CD4-positive, CD25-positive, alpha-beta regulatory T cell (primary cell): ENCODE measurements around the gene CAB39. TPM values are rescaled to one million over a fixed set of nuclear protein-coding genes. Genes with fewer than 3 reads are reported as not detected.

Experiments used
- ATAC-seq, 2 donors: fragments of 150-1000 bp; cut with Tn5 transposase; one replicate each; pipeline ENCODE4 v1.10.0; 2021; ENCODE audit warnings: low read depth in 2 of 2, moderate number of reproducible peaks in 2 of 2, moderate library complexity in 1 of 2
- DNase-seq, 3 donors: peaks; one replicate each; pipeline versions ENCODE4 v3.0.0 to v3.0.0-alpha.2; 2012 to 2022; ENCODE audit warnings: mixed read lengths in 1 of 3
- H3K27ac ChIP-seq: one replicate; pipeline ENCODE4 v1.7.0; 2013; ENCODE audit warnings: mild to moderate bottlenecking, low read length; ENCODE audit not compliant: insufficient read depth, poor library complexity, severe bottlenecking
- H3K27me3 ChIP-seq: one replicate; pipeline ENCODE4 v1.7.0; 2013; ENCODE audit warnings: low read length; ENCODE audit not compliant: control insufficient read depth, insufficient read depth
- H3K36me3 ChIP-seq: one replicate; pipeline ENCODE4 v1.7.0; 2013; ENCODE audit warnings: mild to moderate bottlenecking, low read length, moderate library complexity; ENCODE audit not compliant: control insufficient read depth, insufficient read depth
- H3K4me1 ChIP-seq: 2 replicates; pipeline ENCODE4 v1.7.0; 2013; ENCODE audit warnings: mild to moderate bottlenecking, low read length; ENCODE audit not compliant: insufficient read depth, control insufficient read depth, poor library complexity, severe bottlenecking
- H3K4me3 ChIP-seq: one replicate; pipeline ENCODE4 v1.7.0; 2013; ENCODE audit warnings: low read depth, mild to moderate bottlenecking, low read length, moderate library complexity
- H3K9me3 ChIP-seq, 2 experiments: 1 replicate in 1 of 2; 2 replicates in 1 of 2; pipeline ENCODE4 v1.7.0; 2013; ENCODE audit warnings: low read length in 2 of 2, mild to moderate bottlenecking in 1 of 2, moderate library complexity in 1 of 2; ENCODE audit not compliant: control insufficient read depth in 2 of 2
- H3K27ac Mint-ChIP-seq, 3 donors: one replicate each; pipeline ENCODE4 v1.8.0; 2020 to 2022; ENCODE audit warnings: mild to moderate bottlenecking in 3 of 3, mixed read lengths in 3 of 3, moderate library complexity in 2 of 3
- H3K27me3 Mint-ChIP-seq: one replicate; pipeline ENCODE4 v1.8.0; 2022; ENCODE audit warnings: mild to moderate bottlenecking, mixed read lengths
- H3K36me3 Mint-ChIP-seq: one replicate; pipeline ENCODE4 v1.8.0; 2020; ENCODE audit warnings: mixed read lengths
- H3K4me1 Mint-ChIP-seq, 4 donors: one replicate each; pipeline ENCODE4 v1.8.0; 2020 to 2022; ENCODE audit warnings: mixed read lengths in 4 of 4, mild to moderate bottlenecking in 1 of 4
- H3K4me3 Mint-ChIP-seq, 4 donors: one replicate each; pipeline ENCODE4 v1.8.0; 2020 to 2022; ENCODE audit warnings: mild to moderate bottlenecking in 4 of 4, mixed read lengths in 4 of 4, moderate library complexity in 3 of 4
- H3K9me3 Mint-ChIP-seq, 7 donors: one replicate each; pipeline ENCODE4 v1.8.0; 2020 to 2022; ENCODE audit warnings: mixed read lengths in 7 of 7, mild to moderate bottlenecking in 3 of 7, moderate library complexity in 2 of 7
- polyA plus RNA-seq, 4 donors: library from polyadenylated mRNA; unstranded; fragments of 300-500 nt; fragmentation: Illumina TruSeq; gene quantifications; one replicate each; pipeline ENCODE4 v1.2.3, GENCODE V29; 2021
- total RNA-seq: library from RNA; stranded (reverse); gene quantifications from one replicate; pipeline ENCODE4 v1.2.3, GENCODE V29; 2022

The CAB39 gene
- total and polyA plus RNA-seq, 5 donors from 2014 or later: 64.3 to 114 (median 85.8) TPM

GRCh38 chr2:230823264-230823964 is 110.8 kb downstream of the CAB39 start:
- H3K27ac Mint-ChIP-seq: peak overlapping the region in 2 of 3 donors; percentile 48 to 59
- no peak for DNase-seq
- no peak overlapping the region for H3K4me3 Mint-ChIP-seq

DNA sequence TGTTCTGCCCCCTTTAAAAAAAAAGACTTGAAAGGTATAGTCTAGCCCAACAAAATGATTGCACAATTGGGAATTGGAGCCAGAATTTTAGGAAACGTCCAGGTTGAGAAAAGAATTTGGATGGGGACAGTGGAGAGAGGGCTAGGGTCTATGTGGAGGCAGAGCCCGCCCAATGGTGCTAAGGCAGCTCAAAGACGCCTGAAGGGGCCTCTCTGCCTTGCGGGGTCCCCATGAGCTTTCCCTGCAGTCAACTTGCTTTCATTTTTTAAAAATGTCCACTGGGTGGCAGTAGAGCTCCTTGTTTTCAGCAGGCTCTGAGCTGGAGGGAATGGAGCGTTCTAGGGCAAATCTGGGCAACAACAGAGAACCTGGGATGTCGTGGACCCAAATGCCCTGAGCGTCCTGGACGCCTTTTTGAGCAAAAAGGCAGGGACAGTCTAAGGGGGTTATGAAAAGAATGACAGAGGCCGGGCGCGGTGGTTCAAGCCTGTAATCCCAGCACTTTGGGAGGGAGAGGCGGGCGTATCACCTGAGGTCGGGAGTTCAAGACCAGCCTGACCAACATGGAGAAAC is 111.8 kb downstream of the CAB39 start:
- Mint-ChIP-seq H3K36me3 (peaks cover 5% of the 10 kb centered on the region), H3K9me3 (peaks cover 0 to 2% (median 0%) of the 10 kb centered on the region in 7 donors), H3K27me3 (peaks cover 26% of the 10 kb centered on the region), H3K27ac (no peak overlapping the region), H3K4me3 (peak overlapping the region in 3 of 4 donors; percentile 2 to 57 (median 7)), H3K4me1 (peaks cover 5 to 22% (median 16%) of the 10 kb centered on the region in 4 donors)
- no peak overlapping the region for H3K27ac ChIP-seq
- H3K36me3 ChIP-seq: peaks cover 17% of the 10 kb centered on the region
- DNase-seq (peak; percentile 41 to 84 (median 75)), ATAC-seq (peak; percentile 66 to 71)
- peaks cover 4% of the 10 kb centered on the region for H3K27me3 ChIP-seq
- H3K9me3 ChIP-seq: no peaks in the 10 kb centered on the region
- peak overlapping the region; percentile 37 for H3K4me3 ChIP-seq
- peaks cover 14% of the 10 kb centered on the region for H3K4me1 ChIP-seq

More at GRCh38 chr2:230823264-230823964, 110.8 kb downstream of the CAB39 start:
- H3K36me3 Mint-ChIP-seq: peaks cover 11% of the 10 kb centered on the region
- H3K4me3 ChIP-seq: no peak overlapping the region
- H3K36me3 ChIP-seq: peaks cover 27% of the 10 kb centered on the region
- no peaks in the 10 kb centered on the region for H3K9me3 ChIP-seq
- H3K27me3 Mint-ChIP-seq: peaks cover 21% of the 10 kb centered on the region
- peaks cover 4% of the 10 kb centered on the region for H3K27me3 ChIP-seq
- H3K4me1 ChIP-seq: peaks cover 9% of the 10 kb centered on the region
- no peak overlapping the region for H3K27ac ChIP-seq
- peaks cover 5 to 21% (median 16%) of the 10 kb centered on the region in 4 donors for H3K4me1 Mint-ChIP-seq
- ATAC-seq: no peak
- no peaks in the 10 kb centered on the region for H3K9me3 Mint-ChIP-seq

GRCh38 chr2:230825354-230825753 is 112.7 kb downstream of the CAB39 start:
- ATAC-seq (no peak), DNase-seq (no peak)
- no peaks in the 10 kb centered on the region for H3K9me3 ChIP-seq
- H3K4me3 Mint-ChIP-seq: no peak overlapping the region
- no peak overlapping the region for H3K27ac ChIP-seq
- H3K4me3 ChIP-seq: no peak overlapping the region
- peaks cover 0 to 2% (median 0%) of the 10 kb centered on the region in 7 donors for H3K9me3 Mint-ChIP-seq
- H3K36me3 Mint-ChIP-seq: peaks cover 5% of the 10 kb centered on the region
- peaks cover 12% of the 10 kb centered on the region for H3K36me3 ChIP-seq
- H3K27ac Mint-ChIP-seq: no peak overlapping the region
- H3K27me3 ChIP-seq: peaks cover 7% of the 10 kb centered on the region
- H3K4me1 ChIP-seq: peaks cover 14% of the 10 kb centered on the region
- peaks cover 33% of the 10 kb centered on the region for H3K27me3 Mint-ChIP-seq
- H3K4me1 Mint-ChIP-seq: peaks cover 5 to 22% (median 16%) of the 10 kb centered on the region in 4 donors

DNA sequence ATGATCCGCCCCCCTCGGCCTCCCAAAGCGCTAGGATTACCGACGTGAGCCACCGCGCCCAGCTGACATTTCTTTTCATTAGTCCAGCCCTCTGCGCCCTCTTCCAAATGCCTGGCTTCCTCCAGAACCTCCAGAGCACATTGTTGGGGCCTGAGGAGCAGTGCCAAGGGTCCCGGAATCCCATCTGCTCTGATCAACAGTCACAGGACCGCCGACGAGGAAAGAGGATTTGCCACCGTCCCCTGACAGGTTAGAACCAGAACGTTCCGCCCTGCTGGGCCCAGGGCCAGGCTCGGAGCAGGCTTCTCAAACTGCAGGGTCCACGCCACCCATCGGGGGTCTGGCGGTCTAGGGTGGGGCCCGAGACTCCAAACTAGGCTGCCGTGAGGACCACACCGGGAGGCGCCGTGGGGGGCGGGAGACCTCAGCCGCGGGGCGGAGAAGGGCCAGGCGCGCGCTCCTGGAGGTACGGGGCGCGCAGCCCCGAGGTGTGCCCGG is 115.2 kb downstream of the CAB39 start:
- peaks cover 7% of the 10 kb centered on the region for H3K27me3 ChIP-seq
- Mint-ChIP-seq H3K4me3 (peak overlapping the region in 2 of 4 donors; percentile 19 to 20), H3K4me1 (peaks cover 5 to 25% (median 16%) of the 10 kb centered on the region in 4 donors), H3K27me3 (peaks cover 52% of the 10 kb centered on the region), H3K36me3 (no peaks in the 10 kb centered on the region), H3K9me3 (peaks cover 0 to 2% (median 0%) of the 10 kb centered on the region in 7 donors), H3K27ac (no peak overlapping the region)
- no peak overlapping the region for H3K4me3 ChIP-seq
- ATAC-seq: no peak
- no peaks in the 10 kb centered on the region for H3K9me3 ChIP-seq
- no peaks in the 10 kb centered on the region for H3K36me3 ChIP-seq
- DNase-seq: no peak
- no peak overlapping the region for H3K27ac ChIP-seq
- H3K4me1 ChIP-seq: peaks cover 14% of the 10 kb centered on the region

DNA sequence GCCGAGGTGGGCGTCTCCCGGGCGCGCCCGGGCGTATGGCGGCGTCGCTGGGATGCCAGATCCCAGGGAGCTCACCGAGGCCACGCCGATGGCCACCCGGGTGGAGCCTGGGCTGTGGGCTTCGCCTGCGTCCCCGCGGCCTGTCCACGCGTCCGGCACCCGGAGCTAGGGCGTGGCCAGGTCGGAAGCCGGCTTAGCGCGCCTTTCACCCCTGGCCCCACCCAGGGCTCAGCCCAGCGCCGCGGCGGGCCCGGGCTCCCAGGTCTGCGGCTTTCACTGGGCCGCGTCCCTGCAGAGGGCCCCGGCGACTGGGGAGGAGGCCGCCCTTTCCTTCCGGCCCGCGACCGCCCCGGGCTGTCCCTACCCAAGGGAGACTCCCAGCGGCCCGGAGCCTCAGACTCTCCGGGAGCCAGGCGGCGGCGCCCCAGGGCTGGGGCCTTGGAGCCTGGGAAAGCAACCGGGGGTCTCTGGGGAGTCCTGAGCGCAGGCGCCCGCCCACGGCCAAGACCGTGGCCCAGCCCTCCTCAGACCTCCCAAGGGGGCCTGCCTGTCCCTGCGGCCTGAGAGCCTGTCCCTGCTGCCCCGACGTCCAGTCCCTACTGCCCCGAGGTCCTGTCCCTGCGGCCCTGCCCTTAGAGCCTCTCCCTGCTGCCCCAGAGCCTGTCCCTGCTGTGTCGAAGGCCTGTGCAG is 115.8 kb downstream of the CAB39 start:
- DNase-seq (peak in 1 of 3 donors; percentile 49), ATAC-seq (peak; percentile 33 to 43)
- peaks cover 52% of the 10 kb centered on the region for H3K27me3 Mint-ChIP-seq
- H3K4me1 Mint-ChIP-seq: peaks cover 5 to 25% (median 16%) of the 10 kb centered on the region in 4 donors
- H3K27ac Mint-ChIP-seq: no peak overlapping the region
- no peak overlapping the region for H3K4me3 ChIP-seq
- peaks cover 7% of the 10 kb centered on the region for H3K27me3 ChIP-seq
- H3K4me1 ChIP-seq: peaks cover 14% of the 10 kb centered on the region
- H3K4me3 Mint-ChIP-seq: peak overlapping the region in 1 of 4 donors; percentile 50
- peaks cover 0 to 2% (median 0%) of the 10 kb centered on the region in 7 donors for H3K9me3 Mint-ChIP-seq
- H3K36me3 Mint-ChIP-seq: no peaks in the 10 kb centered on the region
- no peaks in the 10 kb centered on the region for H3K9me3 ChIP-seq
- no peaks in the 10 kb centered on the region for H3K36me3 ChIP-seq
- H3K27ac ChIP-seq: no peak overlapping the region

DNA sequence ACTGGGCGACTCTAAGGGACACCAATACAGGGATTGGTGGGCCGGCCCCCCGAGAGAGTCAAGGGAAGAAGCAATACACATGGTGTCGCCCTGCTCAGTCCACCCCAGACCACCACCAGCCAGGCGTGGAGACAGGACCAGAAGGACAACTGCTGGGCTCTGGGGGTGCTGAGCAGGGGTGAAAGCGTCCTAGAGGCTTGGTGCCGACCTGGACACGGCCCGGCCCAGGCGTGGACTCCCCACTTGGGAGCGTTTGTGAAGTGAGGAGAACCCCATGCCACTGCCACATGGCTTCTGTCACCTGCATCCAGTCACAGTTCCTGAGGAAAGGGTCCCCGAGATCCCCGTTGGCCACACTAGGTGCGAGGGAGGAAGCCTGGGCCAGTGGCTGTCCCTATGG is 116.7 kb downstream of the CAB39 start:
- Mint-ChIP-seq H3K4me1 (peaks cover 4 to 23% (median 15%) of the 10 kb centered on the region in 4 donors), H3K27ac (no peak overlapping the region), H3K36me3 (no peaks in the 10 kb centered on the region), H3K4me3 (peak overlapping the region in 3 of 4 donors; percentile 21 to 35 (median 34)), H3K9me3 (peaks cover 0 to 2% (median 0%) of the 10 kb centered on the region in 7 donors), H3K27me3 (peaks cover 52% of the 10 kb centered on the region)
- ATAC-seq (no peak), DNase-seq (no peak)
- no peak overlapping the region for H3K27ac ChIP-seq
- H3K9me3 ChIP-seq: no peaks in the 10 kb centered on the region
- H3K27me3 ChIP-seq: peaks cover 7% of the 10 kb centered on the region
- no peak overlapping the region for H3K4me3 ChIP-seq
- H3K4me1 ChIP-seq: peaks cover 12% of the 10 kb centered on the region
- H3K36me3 ChIP-seq: no peaks in the 10 kb centered on the region

DNA sequence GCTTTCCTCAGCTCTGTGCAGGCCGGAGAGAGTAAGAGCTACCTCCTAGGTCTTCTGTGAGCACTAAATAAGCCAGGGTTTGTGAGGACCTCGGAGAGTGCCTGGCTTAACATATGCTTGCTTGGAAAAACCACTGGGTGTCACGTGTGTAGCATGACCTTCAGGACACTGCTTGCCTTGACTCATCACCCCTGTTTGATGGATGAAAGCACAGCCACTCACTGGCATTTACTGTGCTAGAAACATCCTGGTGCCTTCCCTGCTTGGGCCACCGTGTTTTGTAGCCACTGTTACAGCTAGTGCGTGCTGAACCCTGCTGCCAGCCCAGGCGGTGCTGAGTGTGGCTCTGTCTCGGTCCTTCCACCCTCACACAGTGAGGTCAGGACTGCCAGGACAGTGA is 117.3 kb downstream of the CAB39 start:
- Histone ChIP-seq H3K4me1 (peaks cover 8% of the 10 kb centered on the region), H3K4me3 (no peak overlapping the region), H3K27me3 (peaks cover 7% of the 10 kb centered on the region), H3K9me3 (no peaks in the 10 kb centered on the region), H3K36me3 (no peaks in the 10 kb centered on the region), H3K27ac (no peak overlapping the region)
- Mint-ChIP-seq H3K27me3 (peaks cover 50% of the 10 kb centered on the region), H3K36me3 (no peaks in the 10 kb centered on the region), H3K9me3 (peaks cover 0 to 2% (median 0%) of the 10 kb centered on the region in 7 donors), H3K4me3 (peak overlapping the region in 1 of 4 donors; percentile 29), H3K4me1 (peaks cover 0 to 19% (median 11%) of the 10 kb centered on the region in 4 donors), H3K27ac (no peak overlapping the region)
- DNase-seq (no peak), ATAC-seq (no peak)
